Measurements from ENCODE around the gene GRIP2.

DNA sequence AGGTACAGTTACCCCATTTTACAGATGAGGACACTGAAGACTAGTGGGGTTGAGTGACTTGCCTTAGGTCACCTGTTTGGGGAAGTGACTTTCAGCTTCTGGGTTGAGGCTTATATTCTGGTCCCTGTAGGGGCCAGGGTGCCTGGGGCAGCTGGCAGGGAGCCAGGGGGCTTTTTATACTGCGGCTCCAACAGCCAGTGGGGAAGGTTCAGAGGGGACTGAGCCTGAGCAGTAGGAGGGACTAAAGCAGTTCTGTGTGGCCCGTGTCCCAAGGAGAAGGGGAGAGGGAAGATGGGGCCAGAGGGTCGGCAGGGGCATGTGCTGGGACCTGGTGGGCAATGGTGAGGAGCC is 100.0 kb downstream of the GRIP2 start:
- TF ChIP-seq, protein P1, sequence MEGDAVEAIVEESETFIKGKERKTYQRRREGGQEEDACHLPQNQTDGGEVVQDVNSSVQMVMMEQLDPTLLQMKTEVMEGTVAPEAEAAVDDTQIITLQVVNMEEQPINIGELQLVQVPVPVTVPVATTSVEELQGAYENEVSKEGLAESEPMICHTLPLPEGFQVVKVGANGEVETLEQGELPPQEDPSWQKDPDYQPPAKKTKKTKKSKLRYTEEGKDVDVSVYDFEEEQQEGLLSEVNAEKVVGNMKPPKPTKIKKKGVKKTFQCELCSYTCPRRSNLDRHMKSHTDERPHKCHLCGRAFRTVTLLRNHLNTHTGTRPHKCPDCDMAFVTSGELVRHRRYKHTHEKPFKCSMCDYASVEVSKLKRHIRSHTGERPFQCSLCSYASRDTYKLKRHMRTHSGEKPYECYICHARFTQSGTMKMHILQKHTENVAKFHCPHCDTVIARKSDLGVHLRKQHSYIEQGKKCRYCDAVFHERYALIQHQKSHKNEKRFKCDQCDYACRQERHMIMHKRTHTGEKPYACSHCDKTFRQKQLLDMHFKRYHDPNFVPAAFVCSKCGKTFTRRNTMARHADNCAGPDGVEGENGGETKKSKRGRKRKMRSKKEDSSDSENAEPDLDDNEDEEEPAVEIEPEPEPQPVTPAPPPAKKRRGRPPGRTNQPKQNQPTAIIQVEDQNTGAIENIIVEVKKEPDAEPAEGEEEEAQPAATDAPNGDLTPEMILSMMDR (IDR thresholded peaks at IDR 0.05; ENCODE audit: low read depth, low read length) = no peak
- TF ChIP-seq POLR2A (IDR thresholded peaks at IDR 0.05; ENCODE audit: extremely low read depth, insufficient read length) (no peak), MYC (IDR thresholded peaks at IDR 0.05; ENCODE audit: low read depth, low read length) (no peak)
- TF ChIP-seq, protein P2, sequence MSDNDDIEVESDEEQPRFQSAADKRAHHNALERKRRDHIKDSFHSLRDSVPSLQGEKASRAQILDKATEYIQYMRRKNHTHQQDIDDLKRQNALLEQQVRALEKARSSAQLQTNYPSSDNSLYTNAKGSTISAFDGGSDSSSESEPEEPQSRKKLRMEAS (IDR thresholded peaks at IDR 0.05; ENCODE audit: low read depth, low read length) = no peak
